HUES48 (cell line): ENCODE data around the gene FSTL4.

ENCODE experiments used
- H3K27ac ChIP-seq: one replicate; pipeline ENCODE4 v1.7.0; 2013; ENCODE audit warnings: low read depth, low read length, inconsistent platforms
- H3K27me3 ChIP-seq: 2 replicates; pipeline ENCODE4 v1.6.1; 2013; ENCODE audit warnings: mild to moderate bottlenecking, low read length; ENCODE audit not compliant: control insufficient read depth, insufficient read depth
- H3K36me3 ChIP-seq: 2 replicates; pipeline ENCODE4 v1.6.1; 2013; ENCODE audit warnings: low read length; ENCODE audit not compliant: control insufficient read depth, insufficient read depth
- H3K4me1 ChIP-seq: 2 replicates; pipeline ENCODE4 v1.6.1; 2013; ENCODE audit warnings: mild to moderate bottlenecking, low read length; ENCODE audit not compliant: control insufficient read depth, insufficient read depth
- H3K4me3 ChIP-seq: 2 replicates; pipeline ENCODE4 v1.5.1; 2013; ENCODE audit warnings: mild to moderate bottlenecking, low read depth, low read length
- H3K9ac ChIP-seq: 2 replicates; pipeline ENCODE4 v1.6.1; 2013; ENCODE audit warnings: mild to moderate bottlenecking, low read depth, low read length, moderate library complexity
- H3K9me3 ChIP-seq: 2 replicates; pipeline ENCODE4 v1.6.1; 2013; ENCODE audit warnings: low read length; ENCODE audit not compliant: control insufficient read depth, insufficient read depth

FSTL4 gene

DNA sequence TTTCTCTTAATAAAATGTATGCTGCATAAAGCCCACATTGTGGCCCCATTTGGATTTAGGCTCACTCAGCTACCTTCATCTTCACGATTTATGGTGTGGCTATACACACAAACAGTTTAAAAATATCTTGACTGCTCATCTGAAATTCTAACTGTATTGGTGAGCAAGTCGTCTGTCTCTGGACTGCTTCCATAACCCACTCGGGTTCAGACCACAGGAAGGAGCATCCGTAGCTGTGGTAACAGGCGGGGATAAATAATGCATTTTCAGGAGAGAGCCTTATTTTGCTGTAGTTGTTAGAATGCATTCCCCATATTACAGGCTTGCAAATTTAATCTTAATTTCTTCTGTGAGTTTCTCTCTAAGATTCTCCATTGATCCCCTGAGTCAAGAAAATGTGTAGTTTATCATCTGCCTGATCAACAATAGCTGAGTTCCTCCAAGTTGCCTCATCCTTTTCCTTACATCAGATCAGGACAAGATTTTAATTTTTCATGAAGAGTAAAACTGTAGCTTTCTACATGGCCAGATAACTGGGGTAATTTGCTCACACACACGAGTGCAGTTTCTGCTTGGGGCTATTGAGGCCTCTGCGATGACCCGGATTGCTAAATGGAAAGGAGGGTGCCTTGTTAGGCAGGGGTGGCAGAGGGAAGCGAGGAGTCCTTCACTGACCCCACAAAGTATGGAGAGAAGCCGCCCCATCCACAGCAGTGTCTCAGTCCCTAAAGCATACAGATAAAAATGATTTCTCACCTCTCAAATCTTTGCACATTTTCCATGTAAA lies 133.9 kb downstream of the FSTL4 start:
- Histone ChIP-seq H3K4me1 (no peaks in the 10 kb centered on the region), H3K9me3 (no peaks in the 10 kb centered on the region)

DNA sequence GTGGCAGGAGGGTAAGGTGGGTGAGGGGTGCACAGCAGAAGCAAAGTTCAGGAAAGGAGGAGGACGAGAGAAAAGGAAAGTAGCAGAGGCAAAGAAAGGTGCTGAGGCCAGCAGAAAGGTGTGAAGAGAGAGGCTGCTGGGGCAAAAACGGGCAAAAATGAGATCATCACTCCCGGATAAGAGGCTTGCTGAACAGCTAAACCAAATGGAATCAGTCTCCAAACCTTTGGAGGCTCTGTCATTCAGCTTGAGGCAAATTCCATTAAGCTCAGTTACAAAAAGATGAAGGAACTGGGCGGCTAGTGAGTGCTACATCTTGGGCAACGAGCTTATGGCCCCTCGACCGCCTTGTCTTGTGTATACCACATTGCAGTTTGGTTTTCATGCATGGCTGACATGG lies 136.4 kb downstream of the FSTL4 start:
- H3K36me3 ChIP-seq = no peaks in the 10 kb centered on the region
- H3K9ac ChIP-seq = no peak overlapping the region
- no peaks in the 10 kb centered on the region for H3K27me3 ChIP-seq
- no peaks in the 10 kb centered on the region for H3K4me1 ChIP-seq
- no peaks in the 10 kb centered on the region for H3K9me3 ChIP-seq
- no peak overlapping the region for H3K27ac ChIP-seq
- no peak overlapping the region for H3K4me3 ChIP-seq

More for the DNA sequence above, 133.9 kb downstream of the FSTL4 start:
- Histone ChIP-seq H3K4me3 (no peak overlapping the region), H3K27me3 (no peaks in the 10 kb centered on the region), H3K36me3 (no peaks in the 10 kb centered on the region), H3K9ac (no peak overlapping the region), H3K27ac (no peak overlapping the region)

DNA sequence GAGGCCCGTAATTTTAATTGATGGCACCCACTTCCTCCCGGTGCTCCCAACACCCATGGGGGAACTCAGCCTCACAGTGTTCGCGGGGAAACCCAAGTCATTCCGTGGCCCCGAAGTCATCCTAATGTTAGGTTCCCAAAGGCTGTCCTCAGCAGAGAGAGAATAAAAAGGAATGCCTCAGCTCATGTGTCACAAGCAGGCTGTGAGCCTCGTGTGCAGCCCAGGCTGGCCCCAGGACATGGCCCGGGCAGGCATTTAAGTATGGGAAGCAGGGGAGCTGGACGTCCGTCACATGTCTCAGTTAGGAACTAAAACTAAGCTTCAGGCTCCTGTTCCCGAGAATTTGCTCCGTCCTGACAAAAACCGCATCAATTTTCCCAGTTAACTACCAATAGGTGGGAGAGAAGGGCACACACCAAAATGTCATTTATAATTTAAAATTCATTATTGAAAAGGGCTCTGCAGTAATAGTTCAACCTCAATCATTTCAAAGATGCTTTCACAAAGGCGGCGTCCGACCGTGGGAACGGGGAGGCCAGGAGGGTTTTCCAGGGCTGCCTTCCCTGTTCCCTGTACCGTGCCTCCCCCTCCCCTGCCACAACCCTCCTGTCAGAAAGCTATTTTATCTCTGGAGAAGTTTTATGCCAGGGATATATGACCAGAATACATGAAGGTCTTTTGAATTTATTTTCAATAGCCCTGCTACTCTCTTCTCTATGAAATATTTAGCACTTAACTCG lies 137.3 kb downstream of the FSTL4 start:
- Histone ChIP-seq H3K27me3 (no peaks in the 10 kb centered on the region), H3K4me1 (no peaks in the 10 kb centered on the region), H3K9ac (no peak overlapping the region), H3K4me3 (no peak overlapping the region), H3K27ac (no peak overlapping the region), H3K9me3 (no peaks in the 10 kb centered on the region), H3K36me3 (no peaks in the 10 kb centered on the region)

DNA sequence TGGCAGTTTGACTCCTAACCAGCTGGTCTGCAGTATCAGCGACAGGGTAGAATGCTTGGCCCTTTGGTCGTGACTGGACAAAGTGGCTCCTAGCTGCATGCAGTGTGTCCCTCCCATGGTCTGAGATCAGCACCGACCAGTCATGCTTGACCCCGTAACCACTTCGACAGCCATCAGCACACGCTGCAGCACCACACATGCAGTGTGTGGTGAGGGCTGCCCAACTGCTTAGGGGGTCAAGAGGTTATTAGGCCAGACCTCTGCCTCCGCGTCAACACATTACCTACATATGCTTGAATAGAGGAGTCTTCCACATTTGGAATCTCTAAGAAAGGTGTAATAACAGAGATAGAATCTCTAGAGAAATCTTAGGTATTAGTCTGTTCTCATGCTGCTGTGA lies 139.1 kb downstream of the FSTL4 start:
- Histone ChIP-seq H3K4me3 (no peak overlapping the region), H3K27ac (no peak overlapping the region), H3K36me3 (no peaks in the 10 kb centered on the region), H3K4me1 (peaks cover 9% of the 10 kb centered on the region), H3K27me3 (no peaks in the 10 kb centered on the region), H3K9me3 (no peaks in the 10 kb centered on the region), H3K9ac (no peak overlapping the region)

DNA sequence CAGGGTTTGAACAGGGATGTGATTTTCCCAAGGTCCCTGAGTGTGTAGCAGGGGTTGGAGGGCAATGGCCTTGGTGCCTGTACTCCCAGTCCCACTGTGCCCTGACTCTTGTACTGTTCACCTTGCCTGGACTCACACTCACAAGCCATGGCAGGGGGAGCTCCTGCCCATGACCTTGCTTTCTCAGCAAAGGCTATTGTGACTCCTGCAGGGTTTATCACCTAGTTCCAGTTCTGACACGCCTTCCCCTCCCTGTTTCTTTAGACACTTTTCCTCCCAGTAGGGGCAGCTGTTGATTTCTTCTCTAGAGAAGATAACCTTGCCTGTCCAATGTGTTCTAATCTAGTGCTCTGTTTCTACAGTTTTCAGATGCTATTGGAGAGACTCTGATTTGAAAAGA lies 139.5 kb downstream of the FSTL4 start:
- no peak overlapping the region for H3K4me3 ChIP-seq
- no peak overlapping the region for H3K27ac ChIP-seq
- H3K9ac ChIP-seq = no peak overlapping the region
- H3K4me1 ChIP-seq = peaks cover 10% of the 10 kb centered on the region
- H3K36me3 ChIP-seq = no peaks in the 10 kb centered on the region
- H3K27me3 ChIP-seq = no peaks in the 10 kb centered on the region
- no peaks in the 10 kb centered on the region for H3K9me3 ChIP-seq

DNA sequence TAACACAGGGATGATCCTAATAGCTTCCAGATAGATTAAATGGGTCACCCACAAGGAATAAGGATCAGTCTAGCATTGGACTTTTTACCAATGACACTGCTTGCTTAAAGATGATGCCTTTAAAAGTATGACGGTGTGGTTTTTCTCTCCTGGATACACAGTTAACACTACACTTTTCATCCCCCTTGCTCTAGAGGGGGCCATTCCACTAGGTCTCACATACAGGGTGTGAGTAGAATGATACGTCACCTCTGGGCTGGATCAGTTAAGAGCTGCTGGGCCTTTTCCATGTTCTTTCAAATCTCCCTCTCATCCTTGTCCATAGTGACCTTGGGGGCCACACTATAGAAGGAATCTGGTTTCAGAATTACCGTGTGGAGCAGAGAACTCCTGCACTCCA lies 140.6 kb downstream of the FSTL4 start:
- Histone ChIP-seq H3K9ac (no peak overlapping the region), H3K4me3 (no peak overlapping the region), H3K4me1 (peaks cover 17% of the 10 kb centered on the region), H3K9me3 (no peaks in the 10 kb centered on the region), H3K27ac (no peak overlapping the region), H3K27me3 (no peaks in the 10 kb centered on the region), H3K36me3 (no peaks in the 10 kb centered on the region)

DNA sequence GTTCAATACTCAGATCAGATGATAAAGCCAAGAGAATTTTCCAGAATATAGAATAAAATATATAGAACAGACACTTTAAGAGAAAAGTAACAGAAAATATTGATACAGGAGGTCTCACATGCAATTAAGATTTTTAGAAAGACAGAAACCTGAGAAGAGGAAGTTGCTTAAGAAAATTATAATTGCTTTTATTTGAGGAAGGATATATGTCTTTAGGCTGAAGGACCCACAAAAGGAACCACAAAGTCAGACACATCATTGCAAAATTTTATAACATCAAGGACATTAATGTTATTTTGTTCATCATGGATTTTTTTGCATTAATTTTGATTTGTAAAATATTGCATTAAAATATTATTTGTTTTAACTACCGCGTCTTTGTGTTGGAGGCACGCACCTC lies 141.5 kb downstream of the FSTL4 start:
- no peak overlapping the region for H3K9ac ChIP-seq
- no peaks in the 10 kb centered on the region for H3K9me3 ChIP-seq
- H3K27ac ChIP-seq = no peak overlapping the region
- H3K36me3 ChIP-seq = no peaks in the 10 kb centered on the region
- H3K4me1 ChIP-seq = peaks cover 17% of the 10 kb centered on the region
- H3K4me3 ChIP-seq = no peak overlapping the region
- H3K27me3 ChIP-seq = no peaks in the 10 kb centered on the region

DNA sequence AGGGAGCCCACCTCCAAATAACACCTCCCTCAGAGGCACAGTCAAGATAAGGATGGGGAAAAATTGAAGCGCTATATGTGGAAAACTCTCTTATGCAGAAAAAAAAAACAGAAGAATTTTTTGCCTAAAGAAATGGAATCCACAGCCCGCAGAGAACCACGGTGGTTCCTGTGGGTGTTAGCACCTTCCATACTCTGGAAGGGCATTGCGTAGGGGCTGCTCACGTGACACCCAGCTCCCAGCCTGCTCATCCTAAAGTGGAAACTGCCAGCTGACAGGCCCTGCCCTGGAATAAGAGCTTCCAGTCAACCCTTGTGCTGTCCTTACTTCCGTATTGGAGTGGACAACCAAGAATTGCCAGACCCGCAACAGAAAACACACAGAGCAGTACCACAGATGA lies 142.5 kb downstream of the FSTL4 start:
- no peak overlapping the region for H3K9ac ChIP-seq
- H3K36me3 ChIP-seq = no peaks in the 10 kb centered on the region
- no peak overlapping the region for H3K27ac ChIP-seq
- H3K27me3 ChIP-seq = no peaks in the 10 kb centered on the region
- H3K4me3 ChIP-seq = no peak overlapping the region
- peaks cover 17% of the 10 kb centered on the region for H3K4me1 ChIP-seq
- no peaks in the 10 kb centered on the region for H3K9me3 ChIP-seq

DNA sequence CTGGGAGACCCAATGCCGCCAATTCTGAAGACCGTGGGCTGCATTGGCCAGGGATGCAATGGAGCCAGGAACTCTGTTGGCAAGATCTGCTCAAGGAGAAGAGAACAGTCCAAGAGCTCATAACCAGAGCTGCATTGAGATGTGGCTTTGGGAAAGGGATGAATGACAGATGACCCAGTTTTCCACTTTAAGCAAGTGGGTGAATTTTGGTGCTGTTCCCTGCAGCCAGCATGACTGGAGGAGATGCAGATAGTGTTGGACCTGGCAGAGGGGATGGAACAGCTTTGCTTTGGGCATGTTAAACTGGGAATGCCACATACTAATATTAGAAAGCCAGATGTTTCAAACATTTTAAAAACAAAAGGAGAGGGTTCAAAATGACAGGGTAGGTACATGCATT lies 143.1 kb downstream of the FSTL4 start:
- H3K4me1 ChIP-seq = peaks cover 17% of the 10 kb centered on the region
- no peak overlapping the region for H3K9ac ChIP-seq
- no peaks in the 10 kb centered on the region for H3K9me3 ChIP-seq
- H3K27me3 ChIP-seq = no peaks in the 10 kb centered on the region
- H3K4me3 ChIP-seq = no peak overlapping the region
- H3K27ac ChIP-seq = no peak overlapping the region
- H3K36me3 ChIP-seq = no peaks in the 10 kb centered on the region

DNA sequence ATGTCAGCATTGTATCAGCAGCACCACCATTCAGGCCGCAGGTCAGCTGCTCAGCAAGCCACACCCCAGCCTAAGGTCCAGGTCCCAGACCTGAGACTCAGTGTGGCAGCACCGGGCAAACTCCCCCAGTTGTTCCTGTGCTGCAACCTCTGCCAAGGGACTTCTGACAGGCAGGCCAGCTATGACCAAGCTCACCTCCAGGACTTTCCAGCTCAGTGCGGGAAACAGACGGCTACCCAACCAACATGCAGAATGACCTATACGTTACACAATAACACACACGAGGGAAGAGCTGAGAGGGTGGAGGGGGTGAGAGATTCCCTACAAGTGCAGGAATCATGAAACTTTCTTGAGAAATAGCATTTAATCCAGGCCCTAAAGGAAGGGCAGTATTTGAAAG lies 143.7 kb downstream of the FSTL4 start:
- no peak overlapping the region for H3K9ac ChIP-seq
- H3K4me3 ChIP-seq = no peak overlapping the region
- no peaks in the 10 kb centered on the region for H3K36me3 ChIP-seq
- no peak overlapping the region for H3K27ac ChIP-seq
- H3K27me3 ChIP-seq = no peaks in the 10 kb centered on the region
- peaks cover 17% of the 10 kb centered on the region for H3K4me1 ChIP-seq
- no peaks in the 10 kb centered on the region for H3K9me3 ChIP-seq

DNA sequence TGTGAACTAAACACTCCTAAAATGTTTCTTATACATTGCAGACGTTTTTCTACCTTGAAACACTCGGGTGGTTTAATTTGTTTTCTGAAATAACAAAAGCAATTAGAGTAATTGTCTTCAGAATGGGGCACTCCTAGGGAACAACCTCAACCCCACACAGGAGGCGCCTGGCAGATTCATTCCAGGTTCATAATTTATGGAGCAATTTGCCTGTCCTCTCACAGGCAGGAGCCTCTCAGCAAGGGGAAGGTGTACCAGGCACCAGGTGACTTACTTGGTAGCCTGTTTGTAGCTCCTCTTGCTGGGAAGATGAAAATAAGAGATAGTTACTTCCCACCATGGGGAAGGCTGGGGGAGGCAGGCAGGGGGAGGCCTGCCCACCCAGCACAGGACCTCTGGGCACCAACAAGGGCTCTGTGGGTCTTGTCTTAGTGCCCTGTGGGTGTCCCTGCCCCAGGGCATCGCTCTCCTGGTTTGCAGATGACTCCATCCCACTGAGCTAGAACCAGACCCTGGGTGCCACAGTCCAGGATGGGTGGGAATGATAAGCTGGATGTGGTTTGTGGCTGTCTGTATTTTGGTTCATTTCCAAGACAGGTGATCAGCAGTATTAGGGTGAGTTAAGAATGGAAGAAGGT lies 144.4 kb downstream of the FSTL4 start:
- H3K9me3 ChIP-seq = no peaks in the 10 kb centered on the region
- H3K9ac ChIP-seq = no peak overlapping the region
- H3K4me1 ChIP-seq = peaks cover 17% of the 10 kb centered on the region
- no peak overlapping the region for H3K4me3 ChIP-seq
- no peak overlapping the region for H3K27ac ChIP-seq
- H3K36me3 ChIP-seq = no peaks in the 10 kb centered on the region
- no peaks in the 10 kb centered on the region for H3K27me3 ChIP-seq
